ENCODE results near the gene APCDD1L.

DNA sequence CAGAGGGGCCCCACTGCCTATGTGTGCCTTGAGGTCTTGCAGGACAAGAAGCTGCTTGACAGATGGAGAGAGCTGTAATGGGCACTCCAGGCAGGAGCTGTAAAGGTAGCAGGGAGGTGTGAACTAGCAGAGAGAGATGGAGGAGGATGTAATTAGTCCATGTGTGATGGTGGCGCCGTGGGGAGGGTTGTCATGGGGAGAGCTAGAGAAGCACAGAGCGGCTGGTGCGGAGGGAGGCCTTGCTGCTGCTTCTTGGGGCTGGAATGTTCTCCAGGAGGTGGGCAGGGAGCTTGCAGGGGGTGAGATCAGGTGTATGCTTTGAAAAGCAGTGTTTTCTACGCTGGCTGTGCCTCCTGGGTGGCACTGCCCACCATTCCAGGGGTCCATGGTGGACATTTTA, 32.1 kb downstream of the APCDD1L start:
- TF ChIP-seq, protein P1, sequence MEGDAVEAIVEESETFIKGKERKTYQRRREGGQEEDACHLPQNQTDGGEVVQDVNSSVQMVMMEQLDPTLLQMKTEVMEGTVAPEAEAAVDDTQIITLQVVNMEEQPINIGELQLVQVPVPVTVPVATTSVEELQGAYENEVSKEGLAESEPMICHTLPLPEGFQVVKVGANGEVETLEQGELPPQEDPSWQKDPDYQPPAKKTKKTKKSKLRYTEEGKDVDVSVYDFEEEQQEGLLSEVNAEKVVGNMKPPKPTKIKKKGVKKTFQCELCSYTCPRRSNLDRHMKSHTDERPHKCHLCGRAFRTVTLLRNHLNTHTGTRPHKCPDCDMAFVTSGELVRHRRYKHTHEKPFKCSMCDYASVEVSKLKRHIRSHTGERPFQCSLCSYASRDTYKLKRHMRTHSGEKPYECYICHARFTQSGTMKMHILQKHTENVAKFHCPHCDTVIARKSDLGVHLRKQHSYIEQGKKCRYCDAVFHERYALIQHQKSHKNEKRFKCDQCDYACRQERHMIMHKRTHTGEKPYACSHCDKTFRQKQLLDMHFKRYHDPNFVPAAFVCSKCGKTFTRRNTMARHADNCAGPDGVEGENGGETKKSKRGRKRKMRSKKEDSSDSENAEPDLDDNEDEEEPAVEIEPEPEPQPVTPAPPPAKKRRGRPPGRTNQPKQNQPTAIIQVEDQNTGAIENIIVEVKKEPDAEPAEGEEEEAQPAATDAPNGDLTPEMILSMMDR (IDR thresholded peaks at IDR 0.05): no peak
- TF ChIP-seq POLR2A (IDR thresholded peaks at IDR 0.05; ENCODE audit: low read depth): no peak
